GM20000 (cell line): ENCODE data around the gene AMBP.

Source experiments
- DNase-seq: peaks from one replicate; pipeline ENCODE4 v3.0.0; 2012; ENCODE audit warnings: low spot score
- CTCF ChIP-seq: IDR thresholded peaks from 2 replicates; pipeline ENCODE4 v1.5.1; 2012; ENCODE audit warnings: mild to moderate bottlenecking, control low read depth; ENCODE audit errors: extremely low read depth, missing control alignments

Gene AMBP

GRCh38 chr9:114065304-114065703, 12.8 kb downstream of the AMBP start:
- DNase-seq, result no peak
- TF ChIP-seq CTCF, result no peak

DNA sequence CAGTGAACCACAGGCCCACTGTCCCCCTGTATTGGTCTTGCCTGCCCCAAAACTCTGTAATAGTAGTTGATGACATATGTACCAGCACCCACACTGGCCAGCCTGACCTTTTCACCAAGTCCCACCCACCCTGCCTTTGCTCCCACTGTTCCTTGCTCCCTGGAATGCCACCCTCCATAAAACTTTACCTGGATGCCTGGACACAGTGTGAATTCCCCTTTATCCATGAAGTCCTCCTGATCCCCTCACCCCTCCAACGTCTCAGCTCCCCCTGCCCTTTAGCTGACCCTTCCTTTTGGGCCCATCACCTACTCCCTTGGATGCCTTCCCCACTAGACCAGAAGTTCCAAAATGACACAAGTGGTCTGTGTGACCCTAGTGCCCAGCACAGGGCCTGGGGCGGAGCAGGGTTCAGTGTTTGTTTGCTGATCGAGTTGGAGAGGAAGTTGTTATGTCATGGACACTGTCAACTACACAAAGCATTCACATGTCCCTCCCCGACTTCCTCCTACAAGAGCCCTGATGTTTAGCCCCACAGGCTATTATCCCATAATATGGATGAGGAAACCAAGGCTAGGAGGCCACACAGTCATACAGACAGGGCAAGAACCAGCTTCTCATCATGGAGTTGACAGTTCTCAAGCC, 16.1 kb downstream of the AMBP start:
- TF ChIP-seq CTCF, result no peak
- no peak for DNase-seq

- no peak for DNase-seq
- TF ChIP-seq CTCF, result no peak
These were observed 16.8 kb downstream of the AMBP start for GRCh38 chr9:114061292-114061691.

- no peak for TF ChIP-seq CTCF
- no peak for DNase-seq
These were observed 17.4 kb downstream of the AMBP start for GRCh38 chr9:114060711-114061110.

DNA sequence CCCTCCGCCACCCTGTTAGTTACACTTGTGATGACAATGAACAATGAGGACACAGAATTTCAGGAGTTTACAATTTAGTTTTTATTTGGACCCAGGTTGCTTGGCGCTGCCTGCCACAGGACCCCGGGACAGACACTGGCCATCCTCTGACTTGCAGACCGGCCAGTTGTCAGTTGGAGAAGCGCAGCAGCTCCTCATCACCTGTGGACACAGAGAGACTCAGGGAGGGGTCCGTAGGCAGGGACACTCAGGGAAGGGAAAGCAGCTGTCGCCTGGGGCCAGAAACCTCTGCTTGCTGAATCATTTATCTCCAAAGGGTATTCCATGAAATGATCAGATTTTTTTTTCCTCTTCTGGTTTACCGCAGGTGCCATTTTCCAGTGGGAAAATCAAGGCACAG, 18.0 kb downstream of the AMBP start:
- DNase-seq, result no peak
- no peak for TF ChIP-seq CTCF

- no peak for TF ChIP-seq CTCF
- no peak for DNase-seq
These were observed 18.9 kb downstream of the AMBP start for GRCh38 chr9:114059047-114059803.

- no peak for TF ChIP-seq CTCF
- no peak for DNase-seq
These were observed 19.4 kb downstream of the AMBP start for GRCh38 chr9:114058688-114059046.
